CD4-positive, alpha-beta T cell (primary cell): Measurements from ENCODE around the gene NEK2. TPM values are rescaled to one million over a fixed set of nuclear protein-coding genes. Genes with fewer than 3 reads are reported as not detected.
A peak's percentile ranks its signal among the peaks of the same experiment; 100 is the strongest.

Source experiments
- ATAC-seq: fragments of 200-7000 bp; cut with Tn5 transposase; one replicate; pipeline ENCODE4 v1.10.0; 2022; ENCODE audit warnings: mild to moderate bottlenecking; ENCODE audit not compliant: poor library complexity
- CTCF ChIA-PET: fragments of 350-600 bp; sonication (Branson Sonifier 250); formaldehyde crosslinking; loops from one replicate; lab custom pipeline; 2021; ENCODE audit warnings: antibody characterized with exemption, inconsistent platforms; lab: Charles Lee
- POLR2A ChIA-PET: fragments of 350-600 bp; sonication (Branson Sonifier 250); formaldehyde crosslinking; loops from one replicate; lab custom pipeline; 2021; ENCODE audit warnings: antibody characterized with exemption, inconsistent platforms; lab: Charles Lee
- DNase-seq, 14 experiments: peaks; one replicate each; pipeline ENCODE4 v3.0.0-alpha.2; 2013 to 2020; ENCODE audit warnings: mixed read lengths in 2 of 14
- H3K27ac ChIP-seq, 2 donors: one replicate each; pipeline versions ENCODE4 v1.5.1 to v1.7.0; 2013; ENCODE audit warnings: low read length in 2 of 2, low read depth in 1 of 2, mild to moderate bottlenecking in 1 of 2
- H3K27me3 ChIP-seq, 2 experiments: 1 replicate in 1 of 2; 2 replicates in 1 of 2; pipeline versions ENCODE4 v1.6.1 to v1.7.0; 2013; ENCODE audit warnings: low read length in 2 of 2, control low read depth in 1 of 2, mild to moderate bottlenecking in 1 of 2, moderate library complexity in 1 of 2; ENCODE audit not compliant: insufficient read depth in 2 of 2, control insufficient read depth in 1 of 2
- H3K36me3 ChIP-seq: one replicate; pipeline ENCODE4 v1.6.1; 2013; ENCODE audit warnings: low read length, control low read depth; ENCODE audit not compliant: insufficient read depth
- H3K4me1 ChIP-seq: one replicate; pipeline ENCODE4 v1.6.1; 2013; ENCODE audit warnings: low read length, control low read depth; ENCODE audit not compliant: insufficient read depth
- H3K4me3 ChIP-seq: one replicate; pipeline ENCODE4 v1.5.1; 2013; ENCODE audit warnings: mild to moderate bottlenecking, low read length, moderate library complexity
- H3K9me3 ChIP-seq, 2 experiments: 1 replicate in 1 of 2; 2 replicates in 1 of 2; pipeline versions ENCODE4 v1.6.1 to v1.7.0; 2013; ENCODE audit warnings: low read length in 2 of 2, mild to moderate bottlenecking in 2 of 2, control low read depth in 1 of 2, moderate library complexity in 1 of 2; ENCODE audit not compliant: control insufficient read depth in 1 of 2, insufficient read depth in 1 of 2
- H3K27ac Mint-ChIP-seq: one replicate; pipeline ENCODE4 v1.8.0; 2020; ENCODE audit warnings: mixed read lengths
- H3K27me3 Mint-ChIP-seq: one replicate; pipeline ENCODE4 v1.8.0; 2021; ENCODE audit warnings: mixed read lengths
- H3K36me3 Mint-ChIP-seq: one replicate; pipeline ENCODE4 v1.8.0; 2021; ENCODE audit warnings: low read depth, mixed read lengths
- H3K4me1 Mint-ChIP-seq: one replicate; pipeline ENCODE4 v1.8.0; 2021; ENCODE audit warnings: low read depth, mixed read lengths
- H3K4me3 Mint-ChIP-seq: one replicate; pipeline ENCODE4 v1.8.0; 2020; ENCODE audit warnings: mild to moderate bottlenecking, mixed read lengths
- H3K9me3 Mint-ChIP-seq: one replicate; pipeline ENCODE4 v1.8.0; 2020; ENCODE audit warnings: mixed read lengths
- intact Hi-C, 2 experiments: fragments of 100-400 bp; cut with DNase I in 1 of 2; cut with micrococcal nuclease in 1 of 2; formaldehyde crosslinking; loops; one replicate each; pipeline versions ENCODE4 v1.15.1 to v1.9.0; 2023 to 2025; cut with DNase I, micrococcal nuclease
- polyA plus RNA-seq, 2 donors: library from polyadenylated mRNA; unstranded; fragments of 120-200 nt; gene quantifications; one replicate each; pipeline ENCODE4 v1.2.1, GENCODE V29; 2013
- total RNA-seq, 174 experiments: library from RNA in 2 of 174; stranded (reverse) in 2 of 174; gene quantifications; one replicate each; pipeline ENCODE4 v1.2.3 and lab custom pipeline; 2021 to 2026
- TF ChIP-seq, protein P1 (sequence below): fragments of 200-600 bp; IDR thresholded peaks from one replicate; pipeline ENCODE4 v1.8.0; 2022; ENCODE audit warnings: antibody characterized with exemption, mild to moderate bottlenecking

The NEK2 gene
- not detected for total RNA-seq
- 0.48 TPM for polyA plus RNA-seq (2013, experiment 1 of 2)
- 1.2 TPM for polyA plus RNA-seq (2013, experiment 2 of 2)
- total RNA-seq (lab: John Stamatoyannopoulos, UW), result 0 to 44.6 (median 0.43) reads per million in 172 experiments

DNA sequence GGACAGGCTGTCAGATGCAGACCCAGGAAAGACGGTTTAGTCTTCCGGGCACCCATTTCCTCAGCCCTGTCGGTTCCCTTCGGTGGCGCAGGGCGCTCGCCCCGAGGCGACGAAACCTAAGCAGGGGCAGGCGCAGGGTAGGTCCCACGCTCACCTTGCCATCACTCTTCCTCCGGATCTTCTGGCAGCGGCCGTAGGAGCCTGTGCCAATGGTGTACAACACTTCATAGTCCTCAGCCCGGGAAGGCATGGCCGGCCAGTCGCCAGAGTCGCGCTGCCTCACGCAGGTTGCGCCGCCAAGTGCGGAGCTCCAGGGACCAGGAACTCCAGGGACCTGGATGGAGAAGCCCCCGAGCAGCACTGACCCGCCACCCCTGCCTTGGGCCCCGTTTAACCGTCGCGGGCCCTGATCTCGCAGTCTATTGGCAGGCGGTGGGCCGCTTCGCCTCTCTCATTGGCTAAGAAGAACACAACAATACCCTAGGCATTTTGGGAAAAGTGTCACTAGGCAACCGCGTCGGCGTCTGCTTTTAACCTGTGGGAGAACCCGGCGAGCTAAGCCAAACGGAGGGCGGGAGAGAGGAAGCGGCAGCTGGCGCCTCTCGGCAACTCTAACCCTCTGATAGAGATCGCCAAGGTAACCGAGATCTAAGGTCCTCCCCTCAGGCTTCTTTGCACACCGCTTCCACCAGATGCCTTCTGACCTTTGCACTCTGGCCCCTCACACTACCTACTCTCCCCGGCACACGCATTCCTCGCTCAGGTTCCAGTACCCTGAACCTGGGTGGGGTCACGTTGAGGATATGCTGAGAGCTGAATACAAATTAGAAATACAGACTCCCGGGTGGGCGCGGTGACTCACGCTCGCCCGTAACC, at the start of gene NEK2:
TSS of gene NEK2 (minus strand) at position 392 of the 876 bp plus-strand sequence. CDS start at position 250, 142 bp downstream.
- Histone ChIP-seq H3K27me3 (no peaks in the 10 kb centered on the region), H3K4me1 (peaks cover 15% of the 10 kb centered on the region), H3K36me3 (no peaks in the 10 kb centered on the region), H3K4me3 (peak within 1 kb of the TSS; percentile 67), H3K27ac (no peak within 1 kb of the TSS), H3K9me3 (no peaks in the 10 kb centered on the region)
- TF ChIP-seq, protein P1, sequence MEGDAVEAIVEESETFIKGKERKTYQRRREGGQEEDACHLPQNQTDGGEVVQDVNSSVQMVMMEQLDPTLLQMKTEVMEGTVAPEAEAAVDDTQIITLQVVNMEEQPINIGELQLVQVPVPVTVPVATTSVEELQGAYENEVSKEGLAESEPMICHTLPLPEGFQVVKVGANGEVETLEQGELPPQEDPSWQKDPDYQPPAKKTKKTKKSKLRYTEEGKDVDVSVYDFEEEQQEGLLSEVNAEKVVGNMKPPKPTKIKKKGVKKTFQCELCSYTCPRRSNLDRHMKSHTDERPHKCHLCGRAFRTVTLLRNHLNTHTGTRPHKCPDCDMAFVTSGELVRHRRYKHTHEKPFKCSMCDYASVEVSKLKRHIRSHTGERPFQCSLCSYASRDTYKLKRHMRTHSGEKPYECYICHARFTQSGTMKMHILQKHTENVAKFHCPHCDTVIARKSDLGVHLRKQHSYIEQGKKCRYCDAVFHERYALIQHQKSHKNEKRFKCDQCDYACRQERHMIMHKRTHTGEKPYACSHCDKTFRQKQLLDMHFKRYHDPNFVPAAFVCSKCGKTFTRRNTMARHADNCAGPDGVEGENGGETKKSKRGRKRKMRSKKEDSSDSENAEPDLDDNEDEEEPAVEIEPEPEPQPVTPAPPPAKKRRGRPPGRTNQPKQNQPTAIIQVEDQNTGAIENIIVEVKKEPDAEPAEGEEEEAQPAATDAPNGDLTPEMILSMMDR, result no peak
- ChIA-PET CTCF (interaction anchor here (0.9 to 1.3 kb wide), 3 partner anchors 22 to 781 kb away, joined by 3 to 5 read pairs (median 5); partner anchors contain the start of gene SLC30A1), POLR2A (interaction anchor here (0.7 to 1.7 kb wide), 5 partner anchors 24 to 610 kb away, joined by 3 to 8 read pairs (median 4); partner anchors contain the start of genes DTL, INTS7 and PPP2R5A)
- H3K36me3 Mint-ChIP-seq, result no peaks in the 10 kb centered on the region
- intact Hi-C loops, result loop anchor here (2.0 to 10.0 kb wide), 7 partner anchors 155 to 1339 kb away; partner anchors contain the start of genes ANGEL2 (in 1 of the 2), LPGAT1 (in 1 of the 2), NSL1 (in 1 of the 2) and PPP2R5A (in 1 of the 2)
- DNase-seq (peak; percentile 70 to 93 (median 79)), ATAC-seq (peak; percentile 94)
- peak within 1 kb of the TSS; percentile 73 for H3K27ac Mint-ChIP-seq
- H3K9me3 Mint-ChIP-seq, result no peaks in the 10 kb centered on the region
- H3K4me3 Mint-ChIP-seq, result peak within 1 kb of the TSS; percentile 92
- no peaks in the 10 kb centered on the region for H3K27me3 Mint-ChIP-seq
- peaks cover 7% of the 10 kb centered on the region for H3K4me1 Mint-ChIP-seq

DNA sequence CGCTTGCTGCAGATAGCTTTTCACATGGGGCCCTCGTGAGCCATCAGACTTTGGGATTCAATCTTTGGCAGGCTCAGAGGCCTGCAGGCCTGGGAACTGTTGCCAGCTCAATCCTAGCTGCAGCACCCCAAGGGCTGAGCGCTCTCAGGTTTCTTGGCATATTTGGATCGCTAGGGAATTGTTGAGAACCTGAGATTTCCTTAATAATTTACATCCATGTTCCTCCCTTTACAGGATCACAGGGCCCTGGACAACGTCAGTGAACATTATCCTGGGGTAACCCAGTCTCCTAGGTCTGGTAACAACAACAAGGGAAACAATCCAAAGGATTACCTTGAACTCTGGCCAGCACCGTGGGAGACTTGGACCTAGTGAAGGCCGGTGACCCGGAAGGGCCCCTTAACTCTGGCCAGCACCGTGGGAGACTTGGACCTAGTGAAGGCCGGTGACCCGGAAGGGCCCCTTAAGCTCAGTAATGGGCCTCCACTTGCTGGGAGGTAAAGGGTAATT, 49.3 kb upstream of the NEK2 start:
- Histone ChIP-seq H3K4me3 (no peak overlapping the region), H3K27me3 (no peaks in the 10 kb centered on the region), H3K27ac (no peak overlapping the region), H3K36me3 (no peaks in the 10 kb centered on the region), H3K9me3 (no peaks in the 10 kb centered on the region), H3K4me1 (no peaks in the 10 kb centered on the region)
- no peaks in the 10 kb centered on the region for H3K27me3 Mint-ChIP-seq
- TF ChIP-seq, protein P1, result no peak
- ChIA-PET POLR2A (no interaction called here), CTCF (no interaction called here)
- H3K36me3 Mint-ChIP-seq, result no peaks in the 10 kb centered on the region
- no peaks in the 10 kb centered on the region for H3K9me3 Mint-ChIP-seq
- H3K4me3 Mint-ChIP-seq, result no peak overlapping the region
- no peak overlapping the region for H3K27ac Mint-ChIP-seq
- H3K4me1 Mint-ChIP-seq, result no peaks in the 10 kb centered on the region
- ATAC-seq (no peak), DNase-seq (no peak)
- intact Hi-C loops, result no loop called here

DNA sequence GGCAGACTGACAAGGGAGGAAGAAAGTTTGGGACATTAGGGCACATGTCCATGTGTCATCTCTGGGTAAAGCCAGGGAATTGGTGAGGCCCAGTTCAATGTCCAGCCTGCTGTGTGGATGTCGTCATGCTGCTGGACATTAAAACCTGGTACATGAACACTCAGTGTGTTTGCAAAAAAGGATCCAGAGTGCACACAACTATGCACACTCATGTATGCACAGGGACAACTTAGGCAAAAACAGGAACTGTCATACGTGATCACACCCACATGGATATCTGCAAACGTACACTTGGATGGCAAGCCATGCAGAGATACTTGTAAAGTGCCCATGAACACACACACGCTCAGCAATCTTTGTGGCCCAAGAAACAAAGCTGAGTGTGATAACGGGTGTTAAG, 47.9 kb upstream of the NEK2 start:
- TF ChIP-seq, protein P1, result no peak
- no peaks in the 10 kb centered on the region for H3K4me1 Mint-ChIP-seq
- intact Hi-C loops, result no loop called here
- no peaks in the 10 kb centered on the region for H3K36me3 ChIP-seq
- ATAC-seq (no peak), DNase-seq (no peak)
- H3K9me3 ChIP-seq, result no peaks in the 10 kb centered on the region
- H3K36me3 Mint-ChIP-seq, result no peaks in the 10 kb centered on the region
- ChIA-PET CTCF (interaction anchor here (1.7 kb wide), 1 partner anchor 25 kb away, joined by 4 read pairs; no protein-coding TSS in a partner anchor), POLR2A (no interaction called here)
- H3K27me3 Mint-ChIP-seq, result no peaks in the 10 kb centered on the region
- no peaks in the 10 kb centered on the region for H3K9me3 Mint-ChIP-seq
- no peak overlapping the region for H3K4me3 ChIP-seq
- H3K27me3 ChIP-seq, result no peaks in the 10 kb centered on the region
- H3K4me3 Mint-ChIP-seq, result no peak overlapping the region
- H3K27ac ChIP-seq, result no peak overlapping the region
- H3K4me1 ChIP-seq, result no peaks in the 10 kb centered on the region
- H3K27ac Mint-ChIP-seq, result no peak overlapping the region
